HepG2 (cell line): Measurements from ENCODE around the gene TASOR. TPM values are rescaled to one million over a fixed set of nuclear protein-coding genes. Genes with fewer than 3 reads are reported as not detected.
A peak's percentile ranks its signal among the peaks of the same experiment; 100 is the strongest.

Experiments used
- ATAC-seq: fragments of 200-7000 bp; cut with Tn5 transposase; 3 replicates; pipeline ENCODE4 v1.9.1; 2020; ENCODE audit warnings: mild to moderate bottlenecking, moderate library complexity
- BruUV-seq: library from RNA; stranded (reverse); fragments of 400-500 nt; replicated peaks from 2 replicates; lab custom pipeline; 2021; lab: Mats Ljungman, UMichigan
- CTCF ChIA-PET: fragments of 300-600 bp; formaldehyde crosslinking; extraction: SDS; loops from one replicate; lab custom pipeline; 2021; ENCODE audit warnings: low total read pairs, inconsistent platforms, low intra/inter-chr PET ratio; lab: Yijun Ruan, JAX
- POLR2A ChIA-PET: fragments of 350-600 bp; sonication (Branson Sonifier 250); formaldehyde crosslinking; loops from one replicate; lab custom pipeline; 2020; ENCODE audit warnings: antibody characterized with exemption, inconsistent platforms; lab: Yijun Ruan, JAX
- DNase-seq: peaks from one replicate; pipeline ENCODE4 v3.0.0-alpha.2; 2015; ENCODE audit warnings: low spot score
- FAIRE-seq: peaks from 3 replicates; lab custom pipeline; 2011; peaks lifted over from hg19 to GRCh38; lab: Jason Lieb, UNC
- H2AFZ ChIP-seq: one replicate; pipeline ENCODE4 v1.6.1; 2011; ENCODE audit warnings: low read length, inconsistent platforms
- H3K27ac ChIP-seq: fragments of 300-600 bp; 3 replicates; pipeline ENCODE4 v1.8.0; 2011; ENCODE audit warnings: mixed run types, mild to moderate bottlenecking, mixed read lengths, low read length, inconsistent platforms; ENCODE audit not compliant: insufficient read depth; ENCODE audit errors: extremely low read length
- H3K27me3 ChIP-seq, 2 experiments: fragments of 200-600 bp in 1 of 2; 2 replicates in 1 of 2; 3 replicates in 1 of 2; pipeline versions ENCODE4 v1.6.0 to v1.8.0; 2011; ENCODE audit warnings: low read length in 2 of 2, mild to moderate bottlenecking in 2 of 2, moderate library complexity in 2 of 2, inconsistent platforms in 1 of 2; ENCODE audit not compliant: insufficient read depth in 2 of 2, control insufficient read depth in 1 of 2
- H3K36me3 ChIP-seq, 2 experiments: fragments of 200-600 bp in 1 of 2; replicated peaks in 1 of 2; 2 replicates in 1 of 2; 3 replicates in 1 of 2; pipeline versions ENCODE4 v1.5.1 to v1.8.0; 2011; ENCODE audit warnings: low read length in 2 of 2, inconsistent platforms in 1 of 2; ENCODE audit not compliant: insufficient read depth in 2 of 2, control insufficient read depth in 1 of 2
- H3K4me1 ChIP-seq: 2 replicates; pipeline ENCODE4 v1.5.1; 2012; ENCODE audit warnings: low read length, inconsistent platforms; ENCODE audit not compliant: insufficient read depth
- H3K4me2 ChIP-seq: 2 replicates; pipeline ENCODE4 v1.6.0; 2011; ENCODE audit warnings: low read depth, low read length, inconsistent platforms
- H3K4me3 ChIP-seq, 3 experiments: fragments of 200-600 bp in 1 of 3; sonication (generic), shearing (Covaris generic) in 1 of 3; replicated peaks in 1 of 3; 2 replicates each; pipeline ENCODE4 v1.5.1; 2011 to 2016; ENCODE audit warnings: low read length in 3 of 3, inconsistent platforms in 2 of 3, low read depth in 2 of 3, mild to moderate bottlenecking in 2 of 3, control low read depth in 1 of 3, mixed read lengths in 1 of 3; ENCODE audit not compliant: insufficient read depth in 1 of 3
- H3K79me2 ChIP-seq: one replicate; pipeline ENCODE4 v1.6.1; 2011; ENCODE audit warnings: low read length, inconsistent platforms; ENCODE audit not compliant: insufficient read depth
- H3K9ac ChIP-seq: 2 replicates; pipeline ENCODE4 v1.6.0; 2011; ENCODE audit warnings: mild to moderate bottlenecking, low read depth, low read length, inconsistent platforms; ENCODE audit not compliant: insufficient read depth
- H3K9me3 ChIP-seq: 2 replicates; pipeline ENCODE4 v1.5.1; 2012; ENCODE audit warnings: mild to moderate bottlenecking, low read length
- H4K20me1 ChIP-seq: 2 replicates; pipeline ENCODE4 v1.6.0; 2011; ENCODE audit warnings: inconsistent platforms, mild to moderate bottlenecking, low read length, moderate library complexity; ENCODE audit not compliant: insufficient read depth
- CBX2 ChIP-seq, 2 experiments: fragments of 200-600 bp in 1 of 2; sonication (generic); formaldehyde crosslinking in 1 of 2; IDR thresholded peaks; 2 replicates each; pipeline versions ENCODE4 v1.7.0 to v1.8.1; 2018 to 2022; ENCODE audit warnings: low read depth in 2 of 2, low read length in 1 of 2, mild to moderate bottlenecking in 1 of 2, missing genetic modification reagents in 1 of 2
- HNF4A ChIP-seq: sonication (generic); formaldehyde crosslinking; IDR thresholded peaks from 2 replicates; pipeline ENCODE4 v1.4.0; 2020; ENCODE audit warnings: missing genetic modification reagents
- ZFAT ChIP-seq: sonication (generic); formaldehyde crosslinking; conservative IDR thresholded peaks from 2 replicates; pipeline ENCODE4 v1.8.1; 2023; ENCODE audit warnings: missing genetic modification reagents, inconsistent platforms
- ZNF280D ChIP-seq: sonication (generic); formaldehyde crosslinking; IDR thresholded peaks from 2 replicates; pipeline ENCODE4 v1.5.1; 2020; ENCODE audit warnings: mild to moderate bottlenecking, missing genetic modification reagents
- ZNF670 ChIP-seq: sonication (generic); formaldehyde crosslinking; IDR thresholded peaks from 2 replicates; pipeline ENCODE4 v1.8.0; 2022; ENCODE audit warnings: mild to moderate bottlenecking, missing genetic modification reagents, borderline replicate concordance
- ZNF83 ChIP-seq: sonication (generic); formaldehyde crosslinking; IDR thresholded peaks from 2 replicates; pipeline ENCODE4 v1.4.0; 2020; ENCODE audit warnings: missing genetic modification reagents, mild to moderate bottlenecking, borderline replicate concordance
- WGBS: methylation state at CpG from one replicate; pipeline ENCODE4 v1.1.6; 2017; ENCODE audit warnings: low lambda C conversion rate; 5-methylcytosine and 5-hydroxymethylcytosine counted together
- in situ Hi-C: cut with HindIII; loops from 2 replicates; pipeline ENCODE4 v1.10.0; 2017; ENCODE audit warnings: low pct_unique_long_range_greater_than_20kb; ENCODE audit not compliant: extremely low pct_ligation_motif_present
- intact Hi-C: fragments of 100-400 bp; cut with micrococcal nuclease; formaldehyde crosslinking; loops from one replicate; pipeline ENCODE4 v1.10.0; 2022; ENCODE audit not compliant: unreplicated experiment
- polyA plus RNA-seq, 8 experiments: library from polyadenylated mRNA; depleted of rRNA in 3 of 8; stranded (reverse) in 7 of 8; unstranded in 1 of 8; fragments of >200 nt; fragmentation: Illumina TruSeq in 4 of 8; extraction: Trizol in 4 of 8; gene quantifications; 2 replicates each; pipeline versions ENCODE4 v1.2.1 to v1.2.3, GENCODE V29; 2011 to 2016; ENCODE audit warnings: low read depth in 4 of 8, missing spikeins in 1 of 8, mixed read lengths in 1 of 8; ENCODE audit not compliant: insufficient read depth in 1 of 8
- total RNA-seq, 5 experiments: library from RNA; depleted of rRNA; stranded (reverse); fragments of >200 nt; fragmentation: Illumina TruSeq; extraction: Trizol; gene quantifications; 2 replicates each; pipeline ENCODE4 v1.2.3, GENCODE V29; 2016; ENCODE audit warnings: low read depth in 1 of 5

Gene TASOR
- total and polyA plus RNA-seq, 2 of the 13 experiments (the other 11 are each of a cell fraction or from before 2014, with no cell fraction given): 20.1 to 32.5 TPM

- 88% methylated on average over 1 of the region's 1 CpG for WGBS
- H3K36me3 ChIP-seq: no peaks in the 10 kb centered on the region
- H3K79me2 ChIP-seq: no peaks in the 10 kb centered on the region
- H2AFZ ChIP-seq: no peak overlapping the region
- H3K27ac ChIP-seq: no peak overlapping the region
- H3K9ac ChIP-seq: no peak overlapping the region
- ChIA-PET POLR2A (interaction anchor here (0.5 kb wide), 1 partner anchor 303 kb away, joined by 3 read pairs; no protein-coding TSS in a partner anchor), CTCF (no interaction called here)
- in situ Hi-C loops: no loop called here
- H3K27me3 ChIP-seq: no peaks in the 10 kb centered on the region
- TF ChIP-seq ZNF83 (CRISPR knock-in tag) (no peak), HNF4A (CRISPR knock-in tag) (0 out of 2 replicates have a peak, but pooled peaks have one; percentile 6), CBX2 (IDR thresholded peaks at IDR 0.05; ENCODE audit: low read depth, low read length) (no peak), CBX2 (CRISPR knock-in tag; IDR thresholded peaks at IDR 0.05; ENCODE audit: low read depth) (no peak), ZFAT (CRISPR knock-in tag) (no peak), ZNF280D (CRISPR knock-in tag) (no peak), ZNF670 (no peak)
- FAIRE-seq: peak; percentile 4
- no peaks in the 10 kb centered on the region for H3K9me3 ChIP-seq
- no peaks in the 10 kb centered on the region for H4K20me1 ChIP-seq
- no peak overlapping the region for H3K4me3 ChIP-seq
- H3K4me1 ChIP-seq: peaks cover 5% of the 10 kb centered on the region; the same call in 1 of the 2 replicates
- ATAC-seq: peak; percentile 94
- DNase-seq: peak; percentile 35
- no peak overlapping the region; the same call in 1 of the 2 replicates for H3K4me2 ChIP-seq
- no TSS peak for BruUV-seq
- intact Hi-C loops: no loop called here
These were observed 6.2 kb upstream of the TASOR start for GRCh38 chr3:56689303-56689702.
